IMR-90 (cell line): ENCODE results near the gene GJD2. TPM values are rescaled to one million over a fixed set of nuclear protein-coding genes. Genes with fewer than 3 reads are reported as not detected.

Experiments used
- ATAC-seq: fragments of 200-7000 bp; cut with Tn5 transposase; 2 replicates; pipeline ENCODE4 v1.9.1; 2020; ENCODE audit warnings: low read depth, mild to moderate bottlenecking, moderate library complexity
- BruUV-seq: library from RNA; stranded (reverse); fragments of 400-500 nt; replicated peaks from 2 replicates; lab custom pipeline; 2021; lab: Mats Ljungman, UMichigan
- CTCF ChIA-PET: fragments of 300-600 bp; formaldehyde crosslinking; extraction: SDS; loops from one replicate; lab custom pipeline; 2021; ENCODE audit warnings: antibody characterized with exemption; lab: Yijun Ruan, JAX
- POLR2A ChIA-PET: fragments of 300-600 bp; sonication (Branson Sonifier 250); formaldehyde crosslinking; loops from one replicate; lab custom pipeline; 2022; ENCODE audit warnings: antibody characterized with exemption; ENCODE audit not compliant: unreplicated experiment; lab: Charles Lee
- DNase-seq: peaks from one replicate; pipeline ENCODE4 v3.0.0; 2013
- H2AFZ ChIP-seq: replicated peaks from 2 replicates; pipeline ENCODE3; 2013; ENCODE audit warnings: low read length, mild to moderate bottlenecking; ENCODE audit not compliant: poor library complexity
- H2AK5ac ChIP-seq: 2 replicates; pipeline ENCODE4 v1.6.1; 2013; ENCODE audit warnings: low read depth, low read length, inconsistent platforms
- H2AK9ac ChIP-seq: replicated peaks from 2 replicates; pipeline ENCODE3; 2013; ENCODE audit warnings: mild to moderate bottlenecking, low read depth, low read length, moderate library complexity; ENCODE audit not compliant: poor library complexity
- H2BK120ac ChIP-seq: 2 replicates; pipeline ENCODE4 v1.6.1; 2013; ENCODE audit warnings: low read depth, low read length, inconsistent platforms
- H2BK15ac ChIP-seq: 3 replicates; pipeline ENCODE4 v1.6.1; 2013; ENCODE audit warnings: low read depth, low read length, inconsistent platforms
- H2BK20ac ChIP-seq: 2 replicates; pipeline ENCODE4 v1.6.1; 2013; ENCODE audit warnings: low read depth, mild to moderate bottlenecking, inconsistent platforms, low read length, moderate library complexity
- H2BK5ac ChIP-seq: 2 replicates; pipeline ENCODE4 v1.6.1; 2013; ENCODE audit warnings: mild to moderate bottlenecking, low read depth, low read length, inconsistent platforms; ENCODE audit not compliant: poor library complexity, severe bottlenecking
- H3K14ac ChIP-seq: replicated peaks from 2 replicates; pipeline ENCODE4 v1.6.1; 2013; ENCODE audit warnings: low read depth, low read length, inconsistent platforms
- H3K18ac ChIP-seq: 2 replicates; pipeline ENCODE4 v1.6.1; 2013; ENCODE audit warnings: low read depth, low read length, control low read depth
- H3K23ac ChIP-seq: 2 replicates; pipeline ENCODE4 v1.6.1; 2013; ENCODE audit warnings: low read depth, low read length, inconsistent platforms
- H3K27ac ChIP-seq: 2 replicates; pipeline ENCODE4 v1.5.1; 2013; ENCODE audit warnings: mild to moderate bottlenecking, control low read depth, low read length; ENCODE audit not compliant: insufficient read depth
- H3K27me3 ChIP-seq: 2 replicates; pipeline ENCODE4 v1.6.1; 2013; ENCODE audit warnings: low read length; ENCODE audit not compliant: control insufficient read depth, insufficient read depth
- H3K36me3 ChIP-seq: 2 replicates; pipeline ENCODE4 v1.6.1; 2013; ENCODE audit warnings: low read length, mixed read lengths; ENCODE audit not compliant: control insufficient read depth, insufficient read depth
- H3K4ac ChIP-seq: 2 replicates; pipeline ENCODE4 v1.6.1; 2013; ENCODE audit warnings: low read depth, low read length, inconsistent platforms
- H3K4me1 ChIP-seq: 2 replicates; pipeline ENCODE4 v1.6.1; 2013; ENCODE audit warnings: low read length, mixed read lengths; ENCODE audit not compliant: control insufficient read depth, insufficient read depth
- H3K4me2 ChIP-seq: 2 replicates; pipeline ENCODE4 v1.6.1; 2013; ENCODE audit warnings: low read depth, mild to moderate bottlenecking, control low read depth, low read length, moderate library complexity
- H3K4me3 ChIP-seq: 2 replicates; pipeline ENCODE4 v1.5.1; 2013; ENCODE audit warnings: low read depth, mild to moderate bottlenecking, control low read depth, low read length, moderate library complexity; ENCODE audit not compliant: insufficient read depth
- H3K56ac ChIP-seq: 2 replicates; pipeline ENCODE4 v1.6.1; 2013; ENCODE audit warnings: low read length, inconsistent platforms; ENCODE audit not compliant: insufficient read depth; ENCODE audit errors: extremely low read depth
- H3K79me1 ChIP-seq, 2 experiments: 2 replicates each; pipeline ENCODE4 v1.6.1; 2013; ENCODE audit warnings: low read length in 2 of 2, inconsistent platforms in 1 of 2, low read depth in 1 of 2
- H3K9ac ChIP-seq: 2 replicates; pipeline ENCODE4 v1.6.1; 2013; ENCODE audit warnings: low read depth, low read length, control low read depth
- H3K9me1 ChIP-seq: 2 replicates; pipeline ENCODE4 v1.6.1; 2013; ENCODE audit warnings: low read length, inconsistent platforms; ENCODE audit not compliant: insufficient read depth
- H3K9me3 ChIP-seq: 2 replicates; pipeline ENCODE4 v1.6.1; 2013; ENCODE audit warnings: low read length; ENCODE audit not compliant: control insufficient read depth, insufficient read depth
- H4K20me1 ChIP-seq: 2 replicates; pipeline ENCODE4 v1.6.1; 2013; ENCODE audit warnings: low read length, inconsistent platforms; ENCODE audit not compliant: insufficient read depth
- H4K5ac ChIP-seq: 2 replicates; pipeline ENCODE4 v1.6.1; 2013; ENCODE audit warnings: mild to moderate bottlenecking, low read depth, low read length, control low read depth
- H4K8ac ChIP-seq, 2 experiments: 2 replicates each; pipeline ENCODE4 v1.6.1; 2013; ENCODE audit warnings: low read depth in 2 of 2, low read length in 2 of 2, control low read depth in 1 of 2, inconsistent platforms in 1 of 2
- H4K91ac ChIP-seq: 2 replicates; pipeline ENCODE4 v1.6.1; 2013; ENCODE audit warnings: low read depth, low read length, inconsistent platforms; ENCODE audit not compliant: insufficient read depth
- BHLHE40 ChIP-seq: fragments of 150-350 bp; IDR thresholded peaks from 2 replicates; pipeline ENCODE4 v1.6.1; 2016; ENCODE audit warnings: mild to moderate bottlenecking, low read depth, low read length
- CEBPB ChIP-seq: IDR thresholded peaks from 2 replicates; pipeline ENCODE4 v1.6.1; 2012; ENCODE audit warnings: low read depth, low read length, improper control_type of control experiment
- CHD1 ChIP-seq: IDR thresholded peaks from 2 replicates; pipeline ENCODE4 v1.6.1; 2012; ENCODE audit warnings: low read depth, low read length, improper control_type of control experiment
- FOS ChIP-seq: fragments of 150-350 bp; IDR thresholded peaks from 2 replicates; pipeline ENCODE4 v1.6.1; 2016; ENCODE audit warnings: low read depth, low read length
- RAD21 ChIP-seq: IDR thresholded peaks from 2 replicates; pipeline ENCODE4 v1.6.1; 2012; ENCODE audit warnings: low read length, improper control_type of control experiment
- RCOR1 ChIP-seq: IDR thresholded peaks from 2 replicates; pipeline ENCODE4 v1.6.1; 2012; ENCODE audit warnings: mild to moderate bottlenecking, low read length, improper control_type of control experiment; ENCODE audit not compliant: insufficient replicate concordance
- RFX5 ChIP-seq: IDR thresholded peaks from 2 replicates; pipeline ENCODE4 v1.8.0; 2012; ENCODE audit warnings: low read depth, mild to moderate bottlenecking, low read length, moderate library complexity
- SMC3 ChIP-seq: fragments of 150-350 bp; IDR thresholded peaks from 2 replicates; pipeline ENCODE4 v1.6.1; 2016; ENCODE audit warnings: low read depth, mild to moderate bottlenecking, antibody characterized with exemption, low read length, moderate library complexity
- USF2 ChIP-seq: fragments of 150-350 bp; IDR thresholded peaks from 2 replicates; pipeline ENCODE4 v1.6.1; 2017; ENCODE audit warnings: mild to moderate bottlenecking, antibody characterized with exemption, low read length, low read depth
- WGBS, 2 experiments: methylation state at CpG; one replicate each; pipeline versions ENCODE4 v1.1.5 to v1.1.7; 2013; ENCODE audit warnings: missing lambda C conversion rate in 2 of 2; ENCODE audit not compliant: insufficient read length in 1 of 2; ENCODE audit errors: extremely low coverage in 2 of 2; 5-methylcytosine and 5-hydroxymethylcytosine counted together
- dilution Hi-C: fragments of 300-500 bp; cut with HindIII; formaldehyde crosslinking; loops from one replicate; pipeline ENCODE4 v1.14.3; 2018; ENCODE audit warnings: low sequenced_read_pairs; ENCODE audit not compliant: unreplicated experiment
- in situ Hi-C: fragments of 300-500 bp; cut with MboI; formaldehyde crosslinking; loops from 3 replicates; pipeline ENCODE4 v1.14.3; 2019; ENCODE audit warnings: low sequenced_read_pairs, inconsistent platforms, mixed read lengths
- intact Hi-C: fragments of 100-400 bp; cut with micrococcal nuclease; formaldehyde crosslinking; loops from 2 replicates; pipeline ENCODE4 v1.10.0; 2022
- polyA plus RNA-seq, 3 experiments: library from polyadenylated mRNA; depleted of rRNA; stranded (reverse); fragments of >200 nt; gene quantifications; 2 replicates each; pipeline ENCODE4 v1.2.3, GENCODE V29; 2012; ENCODE audit warnings: low replicate concordance in 1 of 3
- total RNA-seq: library from RNA; depleted of rRNA; stranded (reverse); fragments of >200 nt; gene quantifications from 2 replicates; pipeline ENCODE4 v1.2.3, GENCODE V29; 2012
- TF ChIP-seq, protein P1 (sequence below): conservative IDR thresholded peaks from 2 replicates; pipeline ENCODE4 v1.5.1; 2012; ENCODE audit warnings: mild to moderate bottlenecking, low read depth, low read length, improper control_type of control experiment

GJD2 gene
- total and polyA plus RNA-seq, 2 of the 4 experiments (the other 2 are of a cell fraction) = not detected

- no CpG with 5 or more reads among the region's 2 CpGs for WGBS, 2 experiments
- in situ Hi-C loops = no loop called here
These were observed 39.1 kb upstream of the GJD2 start for GRCh38 chr15:34793901-34794300.

More at GRCh38 chr15:34793901-34794300, 39.1 kb upstream of the GJD2 start:
- no peak for ATAC-seq
- Histone ChIP-seq H4K5ac (no peak overlapping the region), H2AK5ac (no peak overlapping the region), H3K4ac (no peak overlapping the region), H3K36me3 (no peaks in the 10 kb centered on the region), H3K23ac (no peak overlapping the region), H3K4me3 (no peak overlapping the region), H3K4me2 (no peak overlapping the region), H2AFZ (no peak overlapping the region), H3K79me1 (no peaks in the 10 kb centered on the region), H2BK20ac (no peak overlapping the region), H4K20me1 (no peaks in the 10 kb centered on the region), H4K91ac (no peak overlapping the region), H3K9ac (no peak overlapping the region), H2BK5ac (no peak overlapping the region), H2BK15ac (no peak overlapping the region; the same call in 2 of the 3 replicates), H3K4me1 (peaks cover 2% of the 10 kb centered on the region; the same call in 1 of the 2 replicates), H3K9me1 (no peaks in the 10 kb centered on the region), H3K14ac (no peak overlapping the region), H4K8ac (no peak overlapping the region), H3K9me3 (no peaks in the 10 kb centered on the region), H2AK9ac (no peak overlapping the region), H3K27me3 (peaks cover 5% of the 10 kb centered on the region), H2BK120ac (no peak overlapping the region), H3K56ac (no peak overlapping the region), H3K18ac (no peak overlapping the region), H3K27ac (no peak overlapping the region)
- CTCF ChIA-PET = interaction anchor here (1.0 kb wide), 1 partner anchor 11 kb away, joined by 3 read pairs; no protein-coding TSS in a partner anchor
- TF ChIP-seq FOS (no peak), CHD1 (no peak), USF2 (no peak), CEBPB (no peak), RFX5 (no peak), BHLHE40 (no peak), RAD21 (no peak), SMC3 (no peak), RCOR1 (no peak)
- TF ChIP-seq, protein P1, sequence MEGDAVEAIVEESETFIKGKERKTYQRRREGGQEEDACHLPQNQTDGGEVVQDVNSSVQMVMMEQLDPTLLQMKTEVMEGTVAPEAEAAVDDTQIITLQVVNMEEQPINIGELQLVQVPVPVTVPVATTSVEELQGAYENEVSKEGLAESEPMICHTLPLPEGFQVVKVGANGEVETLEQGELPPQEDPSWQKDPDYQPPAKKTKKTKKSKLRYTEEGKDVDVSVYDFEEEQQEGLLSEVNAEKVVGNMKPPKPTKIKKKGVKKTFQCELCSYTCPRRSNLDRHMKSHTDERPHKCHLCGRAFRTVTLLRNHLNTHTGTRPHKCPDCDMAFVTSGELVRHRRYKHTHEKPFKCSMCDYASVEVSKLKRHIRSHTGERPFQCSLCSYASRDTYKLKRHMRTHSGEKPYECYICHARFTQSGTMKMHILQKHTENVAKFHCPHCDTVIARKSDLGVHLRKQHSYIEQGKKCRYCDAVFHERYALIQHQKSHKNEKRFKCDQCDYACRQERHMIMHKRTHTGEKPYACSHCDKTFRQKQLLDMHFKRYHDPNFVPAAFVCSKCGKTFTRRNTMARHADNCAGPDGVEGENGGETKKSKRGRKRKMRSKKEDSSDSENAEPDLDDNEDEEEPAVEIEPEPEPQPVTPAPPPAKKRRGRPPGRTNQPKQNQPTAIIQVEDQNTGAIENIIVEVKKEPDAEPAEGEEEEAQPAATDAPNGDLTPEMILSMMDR = no peak
- no peak for DNase-seq
- dilution Hi-C loops (no loop called here), intact Hi-C loops (no loop called here)
- POLR2A ChIA-PET = no interaction called here
- BruUV-seq = no TSS peak
